Stimulated activated CD4-positive, alpha-beta T cell treated with anti-CD3 and anti-CD28 coated beads, Interleukin-4, amount 100 ng/mL, for 24 hours (primary cell): ENCODE data around the gene ASCC1.
A peak's percentile ranks its signal among the peaks of the same experiment; 100 is the strongest.
"Not testable (repeated sequence)": the region's sequence is repeated elsewhere in the genome, so short reads cannot be mapped to it uniquely, and the experiment has no call there.

Source experiments
- DNase-seq: peaks from one replicate; pipeline ENCODE4 v3.0.0-alpha.2; 2020

The ASCC1 gene

DNA sequence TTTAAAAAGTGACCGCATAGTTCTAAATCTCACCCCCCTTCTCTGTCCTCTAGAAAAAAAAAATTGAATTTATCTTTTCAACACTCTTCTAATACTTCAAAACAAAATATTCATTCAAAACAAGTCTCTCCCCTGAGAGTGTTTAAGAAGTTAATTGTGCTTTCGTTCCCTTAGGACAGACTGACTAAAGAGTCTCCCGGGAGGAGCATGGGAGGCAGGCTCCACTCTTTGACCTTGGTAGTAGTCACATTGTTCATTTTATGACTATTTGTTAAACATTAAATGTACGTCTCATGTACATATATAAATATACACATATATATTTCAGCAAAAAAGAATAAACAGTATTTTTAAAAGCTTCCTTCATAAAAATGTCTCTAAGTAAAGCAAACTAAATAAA is 92.5 kb downstream of the ASCC1 start:
- DNase-seq = no peak

DNA sequence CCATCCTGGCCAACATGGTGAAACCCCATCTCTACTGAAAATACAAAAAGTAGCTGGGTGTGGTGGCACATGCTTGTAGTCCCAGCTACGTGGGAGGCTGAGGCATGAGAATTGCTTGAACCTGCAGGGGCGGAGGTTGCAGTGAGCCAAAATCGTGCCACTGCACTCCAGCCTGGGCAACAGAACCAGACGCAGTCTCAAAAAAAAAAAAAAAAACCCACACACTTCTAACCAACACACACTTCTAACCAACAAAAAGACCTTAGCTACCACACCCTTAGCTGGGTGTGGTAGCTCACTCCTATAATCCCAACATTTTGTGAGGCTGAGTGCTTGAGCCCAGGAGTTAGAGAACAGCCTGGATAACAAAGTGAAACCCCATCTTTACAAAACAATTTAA is 93.9 kb downstream of the ASCC1 start:
- DNase-seq = peak; percentile 21

DNA sequence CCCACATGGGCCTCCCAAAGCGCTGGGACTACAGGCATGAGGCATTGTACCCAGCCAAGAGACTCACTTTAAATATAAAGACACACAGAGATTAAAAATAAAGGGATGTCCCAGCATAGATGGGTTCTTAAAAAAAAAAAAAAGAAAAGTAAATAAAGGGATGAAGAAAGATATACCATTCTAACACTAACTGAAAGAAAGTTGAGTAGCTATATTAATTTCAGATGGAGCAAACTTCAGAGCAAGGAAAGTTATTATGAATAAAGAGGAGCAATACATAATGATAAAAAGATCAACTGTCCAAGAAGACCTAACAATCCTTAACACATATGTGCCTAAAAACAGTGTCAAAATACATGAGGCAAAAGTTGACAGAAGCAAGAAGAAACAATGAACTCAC is 94.7 kb downstream of the ASCC1 start:
- DNase-seq = no peak

DNA sequence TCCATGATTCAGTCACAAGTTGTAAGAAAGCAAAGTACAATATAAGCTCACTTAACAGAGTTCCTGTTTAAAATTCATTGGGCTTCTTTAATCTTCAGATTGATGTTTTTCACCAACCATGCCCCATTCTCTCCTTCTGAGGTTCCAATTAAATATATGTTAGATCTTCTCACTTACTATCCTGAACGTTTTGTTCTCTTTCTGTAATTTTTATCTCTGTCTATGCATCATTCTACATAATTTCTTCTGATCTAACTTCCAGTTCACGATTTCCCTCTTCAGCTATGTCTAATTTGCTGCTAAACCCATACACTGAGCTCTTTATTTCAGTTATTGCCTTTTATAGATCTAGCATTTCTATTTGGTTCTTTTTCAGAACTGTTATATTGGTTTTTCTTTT is 99.7 kb downstream of the ASCC1 start:
- no peak for DNase-seq

DNA sequence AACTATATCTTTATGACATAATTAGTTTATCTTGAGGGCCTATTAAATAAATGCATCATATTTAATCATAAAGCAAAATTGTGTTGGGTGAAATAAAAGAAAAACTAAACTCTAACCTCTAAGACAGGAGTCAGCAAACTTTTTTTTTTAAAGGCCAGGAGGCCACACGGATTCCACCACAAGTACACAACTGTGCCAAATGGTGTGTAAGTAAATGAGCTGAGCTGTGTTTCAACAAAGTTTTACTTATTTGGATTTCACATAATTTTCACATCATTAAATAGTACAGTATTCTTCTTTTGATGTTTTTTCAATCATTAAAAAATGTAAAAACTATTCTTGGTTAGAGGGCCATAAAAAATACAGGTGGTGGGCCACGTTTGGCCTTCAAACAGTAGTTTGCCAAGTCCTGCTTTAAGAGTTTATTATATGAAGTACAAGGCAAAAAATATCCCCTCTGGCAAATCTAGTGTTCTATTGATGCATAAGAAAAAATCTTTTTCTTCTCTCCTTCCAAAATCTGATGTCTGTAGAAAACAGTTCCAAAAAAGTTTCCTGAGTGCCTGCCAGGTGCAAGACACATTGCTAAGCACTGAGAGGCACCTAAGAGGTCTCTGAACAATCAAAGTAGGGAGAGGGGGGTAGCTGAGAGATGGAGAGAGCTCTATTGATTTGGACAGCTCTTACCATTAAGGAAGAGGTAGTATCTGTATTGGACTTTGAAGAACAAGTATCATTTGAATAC is 101.2 kb downstream of the ASCC1 start:
- no peak for DNase-seq

DNA sequence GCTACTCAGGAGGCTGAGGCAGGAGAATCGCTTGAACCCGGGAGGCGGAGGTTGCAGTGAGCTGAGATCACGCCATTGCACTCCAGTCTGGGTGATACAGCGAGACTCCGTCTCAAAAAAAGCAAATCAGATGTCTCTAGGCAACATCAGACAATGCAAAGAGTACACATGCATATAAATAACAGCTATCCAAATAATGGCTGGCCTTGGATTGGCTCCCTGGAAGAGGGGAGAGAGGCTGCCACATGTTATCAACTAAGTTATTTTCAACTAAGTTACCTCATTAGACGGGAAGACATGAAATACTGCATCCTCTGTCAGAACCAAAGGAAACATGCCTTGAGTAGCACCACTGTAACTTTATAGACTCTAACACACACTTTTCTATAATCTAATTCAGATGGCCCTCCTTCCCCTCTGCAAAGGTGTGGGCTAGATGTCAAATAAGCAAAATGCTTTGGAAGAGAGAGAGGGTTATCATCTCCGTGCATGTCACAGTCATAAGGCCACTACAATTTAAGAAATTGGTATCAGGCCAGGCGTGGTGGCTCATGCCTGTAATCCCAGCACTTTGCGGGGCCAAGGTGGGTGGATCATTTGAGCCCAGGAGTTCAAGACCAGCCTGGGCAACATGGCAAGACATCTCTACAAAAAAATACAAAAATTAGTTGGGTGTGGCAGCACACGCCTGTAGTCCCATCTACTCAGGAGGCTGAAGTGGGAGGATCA is 105.2 kb downstream of the ASCC1 start:
- DNase-seq = no peak

DNA sequence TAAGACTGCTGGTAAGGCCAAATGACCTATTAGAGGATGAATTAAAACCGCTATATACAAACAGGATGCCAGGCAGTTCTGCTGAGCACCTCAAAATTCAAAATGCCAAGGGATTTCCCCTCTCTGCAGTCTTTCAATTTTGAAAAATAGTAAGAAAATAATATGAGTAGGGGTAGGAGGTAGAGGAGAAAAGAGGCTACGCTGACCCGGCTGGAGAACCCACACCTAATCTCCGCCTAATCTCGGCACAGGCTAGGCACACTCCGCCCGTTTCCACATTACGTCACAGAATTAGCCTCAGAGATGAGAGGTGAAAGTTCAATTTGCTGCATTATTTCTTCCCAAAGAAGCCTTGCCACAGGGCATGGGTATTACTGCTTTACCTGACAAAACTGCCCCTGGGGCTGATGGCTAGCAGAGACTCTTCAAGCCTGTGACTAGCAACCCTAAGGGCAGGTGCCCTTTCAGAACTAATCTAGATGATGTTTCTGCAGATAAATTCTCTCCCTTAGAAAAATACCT is 106.4 kb downstream of the ASCC1 start:
- no peak for DNase-seq

DNA sequence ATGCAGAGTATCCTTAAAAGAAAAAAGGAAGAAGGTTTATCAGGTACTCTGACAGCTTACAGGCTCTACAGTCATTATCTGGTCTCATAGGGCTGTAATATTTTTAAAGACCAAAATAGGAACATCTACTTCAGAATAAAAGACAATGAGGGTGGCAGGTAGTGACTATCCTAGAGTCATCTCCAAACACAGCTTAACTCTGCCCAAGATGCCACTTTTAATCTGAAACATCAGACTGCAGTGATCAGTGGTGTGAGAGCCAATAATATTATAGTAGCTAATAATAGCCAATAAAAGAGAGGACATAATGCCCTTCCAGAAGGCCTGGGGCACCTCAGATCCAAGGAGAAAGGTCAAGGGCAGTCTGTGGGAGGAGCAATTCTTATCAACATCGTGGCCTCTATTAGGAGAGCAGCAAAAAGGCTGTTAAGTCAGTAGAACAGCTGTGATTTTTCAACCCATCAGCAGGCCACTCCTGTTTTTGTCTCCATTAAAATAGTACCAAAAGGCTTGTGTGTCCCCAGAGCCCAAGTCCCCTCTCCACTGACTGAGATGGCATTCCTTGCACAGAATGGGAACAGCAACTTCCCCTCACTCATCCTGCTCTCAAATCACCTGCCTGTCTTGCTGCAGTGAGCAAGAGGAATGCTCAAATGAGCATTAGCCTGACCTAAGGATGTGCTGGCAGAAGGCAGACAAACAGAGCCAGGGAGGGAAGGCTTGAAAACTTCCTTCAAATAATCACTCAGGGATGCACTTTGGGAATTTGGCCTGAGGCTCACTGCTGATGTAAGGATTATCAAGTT is 107.0 kb downstream of the ASCC1 start:
- DNase-seq = no peak

DNA sequence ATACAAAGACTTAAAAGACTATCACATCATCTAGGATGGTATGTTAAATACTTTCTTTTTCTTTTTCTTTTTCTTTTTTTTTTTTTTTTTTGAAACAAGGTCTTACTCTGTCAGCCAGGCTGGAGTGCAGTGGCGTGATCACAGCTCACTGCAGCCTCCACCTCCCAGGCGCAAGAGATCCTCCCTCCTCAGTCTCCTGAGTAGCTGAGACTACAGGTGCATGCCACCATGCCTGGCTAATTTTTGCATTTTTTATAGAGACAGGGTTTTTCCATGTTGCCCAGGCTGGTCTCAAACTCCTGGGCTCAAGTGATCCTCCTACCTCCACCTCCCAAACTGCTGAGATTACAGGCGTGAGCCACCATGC is 108.1 kb downstream of the ASCC1 start:
- not testable (repeated sequence) for DNase-seq

DNA sequence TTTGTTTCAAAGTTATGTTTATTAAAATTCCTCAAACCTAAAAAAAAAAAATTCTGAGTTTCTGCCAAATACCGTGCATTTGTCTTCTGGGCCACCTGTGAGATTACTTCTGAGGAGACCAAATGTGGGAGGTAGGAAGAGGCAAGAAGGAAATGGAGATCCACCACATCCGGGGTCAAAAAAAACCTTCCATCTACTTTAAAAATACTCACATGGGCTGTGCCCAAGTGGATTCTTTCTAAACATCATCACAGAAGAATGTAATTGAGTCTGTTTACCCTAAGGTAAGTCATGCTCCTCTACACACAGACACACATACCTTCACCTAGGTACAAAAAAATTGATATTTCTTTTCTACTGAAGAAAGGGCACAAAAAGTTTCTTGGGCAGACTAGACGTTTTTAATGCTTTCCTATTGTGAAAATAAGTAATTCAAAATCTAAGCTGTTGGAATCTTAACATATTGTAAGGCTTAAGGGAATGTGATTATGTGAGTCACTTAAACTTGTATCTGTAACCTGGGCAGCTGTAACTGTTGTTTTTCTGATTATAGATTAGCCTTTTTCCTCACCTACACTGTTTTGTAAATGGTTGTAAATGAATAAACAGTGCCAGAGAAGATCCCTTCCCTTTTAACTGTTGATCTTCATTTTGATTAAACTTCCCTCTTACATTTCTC is 108.6 kb downstream of the ASCC1 start:
- no peak for DNase-seq

DNA sequence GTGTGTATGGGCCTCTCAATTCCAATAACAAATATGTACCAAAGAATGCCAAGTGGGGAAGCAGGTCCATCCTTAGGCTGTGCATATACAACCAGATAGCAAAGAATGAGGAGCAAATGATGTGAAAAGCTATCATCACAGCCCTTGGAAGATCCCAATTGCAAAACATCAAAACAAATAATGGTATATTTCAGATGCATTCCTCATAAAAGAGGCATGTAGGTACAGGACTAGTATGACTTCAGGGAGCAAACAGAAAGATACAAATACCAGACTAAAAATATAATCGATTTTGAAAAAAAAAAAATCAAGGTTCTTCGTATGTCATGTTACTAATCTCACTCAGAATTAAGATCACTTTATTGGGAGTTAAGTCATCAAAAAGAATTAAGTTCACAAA is 109.2 kb downstream of the ASCC1 start:
- DNase-seq = no peak

DNA sequence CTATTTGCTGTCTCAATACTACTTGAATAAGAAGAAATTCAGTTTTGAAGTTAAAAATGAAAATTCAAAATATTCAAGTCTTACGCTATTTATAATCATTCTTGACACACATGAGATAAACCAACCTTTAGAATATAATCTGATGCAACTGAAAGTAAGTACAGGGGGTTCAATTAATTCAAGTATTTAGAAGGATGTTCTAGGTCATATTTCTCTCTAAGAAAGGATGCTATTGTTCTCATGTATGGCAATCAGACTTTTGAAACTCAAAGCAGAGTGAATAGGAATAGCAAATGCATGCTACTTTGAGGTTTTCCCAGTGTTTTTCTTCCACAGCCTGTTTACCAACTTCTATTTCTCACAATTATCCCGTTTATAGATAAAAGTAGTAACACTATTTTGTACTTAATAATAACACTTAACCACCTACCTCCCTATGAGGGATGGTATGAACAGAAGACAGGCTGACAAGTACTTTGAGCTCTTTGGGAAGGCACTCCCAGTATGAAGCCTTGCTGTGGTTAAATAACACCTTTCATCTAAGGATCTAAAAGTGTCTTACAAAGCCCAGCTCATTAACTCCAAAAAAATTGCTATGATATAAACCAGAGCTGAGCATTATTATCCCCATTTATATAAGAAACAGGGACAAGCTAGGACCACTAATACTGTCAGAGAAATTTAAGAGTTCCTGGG is 109.8 kb downstream of the ASCC1 start:
- DNase-seq = no peak

DNA sequence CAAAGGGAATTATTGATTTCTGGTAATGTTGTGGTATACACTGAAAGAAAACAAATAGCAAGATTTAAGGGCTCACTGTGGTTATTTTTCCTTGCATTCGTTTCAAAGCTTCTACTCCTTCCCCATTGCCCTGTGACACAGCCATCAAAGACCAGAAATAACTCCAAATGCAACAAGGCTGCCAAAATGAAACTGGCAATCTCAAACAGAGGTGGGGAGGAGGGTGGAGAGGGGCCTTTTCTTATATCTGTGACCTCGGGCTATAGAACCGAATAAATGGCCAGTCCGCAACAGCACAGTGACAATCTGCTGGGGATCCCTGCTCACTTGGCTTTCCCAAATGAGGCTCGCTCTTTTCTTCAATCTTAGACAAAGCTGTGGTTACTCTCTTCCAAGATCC is 110.4 kb downstream of the ASCC1 start:
- DNase-seq = no peak

DNA sequence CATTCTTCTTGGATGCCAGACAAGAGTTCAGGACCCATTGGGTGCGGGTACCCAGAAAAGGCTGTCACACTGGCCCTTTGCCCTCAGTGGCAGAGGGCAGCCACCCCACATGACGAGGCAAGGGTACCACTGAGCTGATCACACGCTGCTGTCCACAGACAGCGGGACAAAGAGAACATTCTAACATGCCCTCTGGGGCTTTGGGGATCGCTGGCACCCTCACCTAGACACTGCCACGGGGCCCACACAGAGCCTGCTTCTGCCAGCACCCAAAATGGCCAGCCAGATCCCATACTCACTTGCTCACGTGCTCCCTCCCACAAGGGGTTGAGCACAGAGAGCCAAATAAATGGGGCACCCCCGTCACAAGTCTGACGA is 111.0 kb downstream of the ASCC1 start:
- no peak for DNase-seq

DNA sequence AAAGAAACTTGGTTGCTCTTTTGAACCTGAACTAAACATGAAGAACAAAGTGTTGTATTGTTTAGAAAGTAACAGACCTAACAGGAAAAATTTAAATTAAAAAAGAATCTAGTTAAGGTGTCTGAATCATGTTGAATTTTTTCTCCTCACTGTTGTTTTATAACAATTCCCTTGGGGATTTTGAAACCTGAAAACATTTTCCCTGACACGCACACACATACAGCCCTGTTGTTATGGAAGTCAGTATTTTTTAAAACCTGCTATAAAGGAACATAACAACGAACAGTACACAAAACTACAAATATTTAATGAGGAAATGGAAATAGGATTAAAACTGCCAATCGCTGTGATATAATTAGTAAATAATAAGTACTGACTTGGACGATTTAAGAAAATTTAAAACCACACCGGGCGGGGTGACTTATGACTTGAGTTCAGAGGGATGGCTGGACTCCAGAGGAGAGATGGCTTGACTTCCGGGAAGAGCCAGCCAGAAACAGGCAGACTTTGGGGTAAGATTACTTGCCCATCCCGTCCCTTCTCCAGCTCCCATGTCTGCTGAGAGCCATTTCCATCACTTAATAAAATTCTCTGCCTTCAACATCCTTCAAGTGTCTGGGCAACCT is 111.5 kb downstream of the ASCC1 start:
- DNase-seq = no peak

DNA sequence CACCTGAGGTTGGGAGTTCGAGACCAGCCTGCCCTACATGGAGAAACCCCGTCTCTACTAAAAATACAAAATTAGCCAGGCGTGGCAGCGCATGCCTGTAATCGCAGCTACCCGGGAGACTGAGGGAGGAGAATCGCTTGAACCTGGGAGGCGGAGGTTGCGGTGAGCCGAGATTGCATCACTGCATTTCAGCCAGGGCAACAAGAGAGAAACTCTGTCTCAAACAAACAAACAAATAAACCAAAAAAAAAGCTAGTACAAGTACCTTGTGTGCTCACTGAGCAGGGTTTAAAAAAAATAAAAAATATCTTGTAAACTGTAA is 116.5 kb downstream of the ASCC1 start:
- DNase-seq = no peak

DNA sequence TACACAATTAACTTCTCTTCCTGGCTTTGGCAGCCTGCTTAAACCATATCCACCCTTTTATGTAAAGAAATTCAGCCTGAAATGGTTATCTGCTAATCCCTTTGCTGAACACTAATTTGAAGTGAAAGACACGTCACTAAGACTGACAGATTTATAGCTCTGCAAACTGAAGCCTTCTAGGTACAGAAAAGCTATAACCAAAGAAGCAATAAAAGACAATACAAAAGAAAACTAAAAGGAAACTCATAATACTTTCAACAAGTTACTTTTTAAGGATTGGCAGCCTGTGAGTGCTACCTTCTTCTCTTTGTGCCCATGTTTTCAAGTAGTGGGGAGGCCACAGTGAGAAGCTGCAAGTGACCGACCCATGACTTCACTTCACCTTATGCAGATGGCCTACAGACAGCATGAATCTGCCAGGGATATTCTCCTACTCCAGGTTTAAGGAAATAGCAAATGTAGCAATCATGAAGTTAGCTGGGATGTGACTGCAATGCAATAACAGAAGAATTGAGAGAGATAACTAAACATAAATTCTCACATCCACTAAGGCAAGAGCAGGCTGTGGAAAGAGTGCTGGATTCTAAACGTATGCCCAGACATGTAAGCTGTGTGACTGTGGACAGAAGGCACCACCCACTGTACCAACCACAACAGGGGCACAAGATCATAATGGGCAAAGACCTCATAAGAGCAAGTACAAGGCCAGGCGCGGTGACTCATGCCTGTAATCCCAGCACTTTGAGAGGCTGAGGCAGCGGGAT is 117.1 kb downstream of the ASCC1 start:
- no peak for DNase-seq

DNA sequence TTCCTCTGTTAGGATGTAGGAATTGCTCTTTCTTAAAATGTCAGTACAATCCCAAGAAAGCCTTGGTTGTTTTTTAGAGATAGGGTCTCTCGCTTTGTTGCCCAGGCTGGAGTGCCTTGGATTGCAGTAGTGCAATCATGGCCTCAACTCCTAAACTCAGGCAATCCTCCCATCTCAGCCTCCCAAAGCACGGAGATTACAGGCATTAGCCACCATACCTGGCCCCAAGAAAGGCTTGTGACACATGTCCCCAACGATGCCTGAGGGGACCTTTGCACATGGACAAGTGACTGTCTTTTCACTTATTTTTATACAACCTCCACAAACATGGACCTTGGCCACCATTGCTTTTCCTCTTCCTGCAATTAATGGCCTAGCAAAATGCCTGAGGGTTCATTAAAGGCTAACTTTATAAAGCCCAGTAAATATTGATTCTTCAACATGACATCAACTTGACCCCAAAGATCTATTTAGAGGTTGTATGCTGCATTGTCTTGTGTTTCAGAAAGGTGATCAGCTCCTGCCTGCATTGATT is 117.7 kb downstream of the ASCC1 start:
- DNase-seq = no peak

DNA sequence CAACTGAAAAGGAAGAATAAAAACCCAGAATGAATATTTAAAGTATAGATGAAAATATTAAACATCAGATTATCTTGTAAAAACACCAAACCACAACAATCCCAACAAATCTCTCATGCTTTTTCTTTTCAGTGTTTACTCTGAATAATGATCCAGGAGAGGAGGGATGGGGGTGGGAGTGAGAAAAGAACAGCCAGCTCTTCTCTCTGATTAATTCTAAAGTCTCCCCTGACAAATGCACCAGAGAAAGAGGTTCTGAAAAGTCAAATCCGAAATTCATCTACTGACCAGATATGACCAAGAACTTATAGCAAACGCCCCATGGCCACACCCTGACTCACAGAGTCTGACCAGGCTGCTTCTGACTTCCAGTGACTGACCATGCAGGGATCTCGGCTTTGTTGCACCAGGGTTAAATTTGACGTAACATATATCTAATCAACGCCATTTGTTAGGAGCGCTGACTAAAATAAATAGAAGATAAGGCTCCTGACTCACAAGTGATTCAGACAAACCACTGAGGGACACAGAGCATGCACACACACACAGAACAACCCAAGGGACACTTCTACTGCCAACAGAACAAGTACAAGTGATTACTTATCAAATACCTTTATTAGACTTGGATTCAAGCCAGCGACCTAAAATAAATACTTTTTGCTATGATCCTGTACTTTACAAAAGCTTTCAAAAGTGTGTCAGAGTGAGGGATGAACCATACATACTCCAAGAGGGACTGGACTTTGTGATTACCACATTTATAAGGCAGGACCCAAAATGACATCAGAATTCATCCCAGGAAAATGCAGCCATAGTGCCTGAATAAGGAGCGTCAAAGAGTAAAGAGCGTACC is 118.4 kb downstream of the ASCC1 start:
- no peak for DNase-seq
